HCT116 (cell line): Measurements from ENCODE around the gene GEMIN7.

Experiments used
- CTCF ChIP-seq, 3 experiments: fragments of 200-600 bp in 1 of 3; sonication (generic) in 1 of 3; IDR thresholded peaks in 2 of 3; conservative IDR thresholded peaks in 1 of 3; 2 replicates each; pipeline ENCODE4 v1.5.1; 2012 to 2017; ENCODE audit warnings: low read depth in 2 of 3, low read length in 2 of 3, antibody characterized with exemption in 1 of 3, borderline replicate concordance in 1 of 3, control low read depth in 1 of 3, mild to moderate bottlenecking in 1 of 3, mixed read lengths in 1 of 3, mixed run types in 1 of 3, moderate library complexity in 1 of 3; ENCODE audit not compliant: insufficient read depth in 1 of 3
- MAX ChIP-seq: IDR thresholded peaks from 2 replicates; pipeline ENCODE4 v1.6.1; 2012
- POLR2A ChIP-seq: IDR thresholded peaks from 2 replicates; pipeline ENCODE4 v1.7.0; 2011; ENCODE audit warnings: borderline replicate concordance; ENCODE audit not compliant: insufficient read depth, insufficient read length; ENCODE audit errors: extremely low read depth
- SP1 ChIP-seq: IDR thresholded peaks from 2 replicates; pipeline ENCODE4 v1.6.1; 2012; ENCODE audit warnings: low read depth

- TF ChIP-seq POLR2A, result no peak
- TF ChIP-seq MAX, result no peak
- no peak for TF ChIP-seq CTCF (IDR thresholded peaks at IDR 0.05 in 2 of 3, conservative IDR thresholded peaks at IDR 0.05 in 1 of 3; ENCODE audit: borderline replicate concordance in 1 of 3, insufficient read depth in 1 of 3, low read depth in 2 of 3, low read length in 2 of 3)
- no peak for TF ChIP-seq SP1
These were observed 19.7 kb downstream of the GEMIN7 start for GRCh38 chr19:45098521-45099466.
